IMR-90 (cell line): ENCODE data around the gene MKNK2. TPM values are rescaled to one million over a fixed set of nuclear protein-coding genes. Genes with fewer than 3 reads are reported as not detected.

Experiments used
- ATAC-seq: fragments of 200-7000 bp; cut with Tn5 transposase; 2 replicates; pipeline ENCODE4 v1.9.1; 2020; ENCODE audit warnings: low read depth, mild to moderate bottlenecking, moderate library complexity
- BruUV-seq: library from RNA; stranded (reverse); fragments of 400-500 nt; replicated peaks from 2 replicates; lab custom pipeline; 2021; lab: Mats Ljungman, UMichigan
- CTCF ChIA-PET: fragments of 300-600 bp; formaldehyde crosslinking; extraction: SDS; loops from one replicate; lab custom pipeline; 2021; ENCODE audit warnings: antibody characterized with exemption; lab: Yijun Ruan, JAX
- POLR2A ChIA-PET: fragments of 300-600 bp; sonication (Branson Sonifier 250); formaldehyde crosslinking; loops from one replicate; lab custom pipeline; 2022; ENCODE audit warnings: antibody characterized with exemption; ENCODE audit not compliant: unreplicated experiment; lab: Charles Lee
- DNase-seq: peaks from one replicate; pipeline ENCODE4 v3.0.0; 2013
- H2AFZ ChIP-seq: replicated peaks from 2 replicates; pipeline ENCODE3; 2013; ENCODE audit warnings: low read length, mild to moderate bottlenecking; ENCODE audit not compliant: poor library complexity
- H2AK5ac ChIP-seq: 2 replicates; pipeline ENCODE4 v1.6.1; 2013; ENCODE audit warnings: low read depth, low read length, inconsistent platforms
- H2AK9ac ChIP-seq: replicated peaks from 2 replicates; pipeline ENCODE3; 2013; ENCODE audit warnings: mild to moderate bottlenecking, low read depth, low read length, moderate library complexity; ENCODE audit not compliant: poor library complexity
- H2BK120ac ChIP-seq: 2 replicates; pipeline ENCODE4 v1.6.1; 2013; ENCODE audit warnings: low read depth, low read length, inconsistent platforms
- H2BK15ac ChIP-seq: 3 replicates; pipeline ENCODE4 v1.6.1; 2013; ENCODE audit warnings: low read depth, low read length, inconsistent platforms
- H2BK20ac ChIP-seq: 2 replicates; pipeline ENCODE4 v1.6.1; 2013; ENCODE audit warnings: low read depth, mild to moderate bottlenecking, inconsistent platforms, low read length, moderate library complexity
- H2BK5ac ChIP-seq: 2 replicates; pipeline ENCODE4 v1.6.1; 2013; ENCODE audit warnings: mild to moderate bottlenecking, low read depth, low read length, inconsistent platforms; ENCODE audit not compliant: poor library complexity, severe bottlenecking
- H3K14ac ChIP-seq: replicated peaks from 2 replicates; pipeline ENCODE4 v1.6.1; 2013; ENCODE audit warnings: low read depth, low read length, inconsistent platforms
- H3K18ac ChIP-seq: 2 replicates; pipeline ENCODE4 v1.6.1; 2013; ENCODE audit warnings: low read depth, low read length, control low read depth
- H3K23ac ChIP-seq: 2 replicates; pipeline ENCODE4 v1.6.1; 2013; ENCODE audit warnings: low read depth, low read length, inconsistent platforms
- H3K27ac ChIP-seq: 2 replicates; pipeline ENCODE4 v1.5.1; 2013; ENCODE audit warnings: mild to moderate bottlenecking, control low read depth, low read length; ENCODE audit not compliant: insufficient read depth
- H3K27me3 ChIP-seq: 2 replicates; pipeline ENCODE4 v1.6.1; 2013; ENCODE audit warnings: low read length; ENCODE audit not compliant: control insufficient read depth, insufficient read depth
- H3K36me3 ChIP-seq: 2 replicates; pipeline ENCODE4 v1.6.1; 2013; ENCODE audit warnings: low read length, mixed read lengths; ENCODE audit not compliant: control insufficient read depth, insufficient read depth
- H3K4ac ChIP-seq: 2 replicates; pipeline ENCODE4 v1.6.1; 2013; ENCODE audit warnings: low read depth, low read length, inconsistent platforms
- H3K4me1 ChIP-seq: 2 replicates; pipeline ENCODE4 v1.6.1; 2013; ENCODE audit warnings: low read length, mixed read lengths; ENCODE audit not compliant: control insufficient read depth, insufficient read depth
- H3K4me2 ChIP-seq: 2 replicates; pipeline ENCODE4 v1.6.1; 2013; ENCODE audit warnings: low read depth, mild to moderate bottlenecking, control low read depth, low read length, moderate library complexity
- H3K4me3 ChIP-seq: 2 replicates; pipeline ENCODE4 v1.5.1; 2013; ENCODE audit warnings: low read depth, mild to moderate bottlenecking, control low read depth, low read length, moderate library complexity; ENCODE audit not compliant: insufficient read depth
- H3K56ac ChIP-seq: 2 replicates; pipeline ENCODE4 v1.6.1; 2013; ENCODE audit warnings: low read length, inconsistent platforms; ENCODE audit not compliant: insufficient read depth; ENCODE audit errors: extremely low read depth
- H3K79me1 ChIP-seq, 2 experiments: 2 replicates each; pipeline ENCODE4 v1.6.1; 2013; ENCODE audit warnings: low read length in 2 of 2, inconsistent platforms in 1 of 2, low read depth in 1 of 2
- H3K9ac ChIP-seq: 2 replicates; pipeline ENCODE4 v1.6.1; 2013; ENCODE audit warnings: low read depth, low read length, control low read depth
- H3K9me1 ChIP-seq: 2 replicates; pipeline ENCODE4 v1.6.1; 2013; ENCODE audit warnings: low read length, inconsistent platforms; ENCODE audit not compliant: insufficient read depth
- H3K9me3 ChIP-seq: 2 replicates; pipeline ENCODE4 v1.6.1; 2013; ENCODE audit warnings: low read length; ENCODE audit not compliant: control insufficient read depth, insufficient read depth
- H4K20me1 ChIP-seq: 2 replicates; pipeline ENCODE4 v1.6.1; 2013; ENCODE audit warnings: low read length, inconsistent platforms; ENCODE audit not compliant: insufficient read depth
- H4K5ac ChIP-seq: 2 replicates; pipeline ENCODE4 v1.6.1; 2013; ENCODE audit warnings: mild to moderate bottlenecking, low read depth, low read length, control low read depth
- H4K8ac ChIP-seq, 2 experiments: 2 replicates each; pipeline ENCODE4 v1.6.1; 2013; ENCODE audit warnings: low read depth in 2 of 2, low read length in 2 of 2, control low read depth in 1 of 2, inconsistent platforms in 1 of 2
- H4K91ac ChIP-seq: 2 replicates; pipeline ENCODE4 v1.6.1; 2013; ENCODE audit warnings: low read depth, low read length, inconsistent platforms; ENCODE audit not compliant: insufficient read depth
- MAZ ChIP-seq: IDR thresholded peaks from 2 replicates; pipeline ENCODE4 v1.6.1; 2012; ENCODE audit warnings: low read depth, mild to moderate bottlenecking, low read length, improper control_type of control experiment, moderate library complexity, borderline replicate concordance
- MXI1 ChIP-seq: IDR thresholded peaks from 2 replicates; pipeline ENCODE4 v1.6.1; 2012; ENCODE audit warnings: low read depth, mild to moderate bottlenecking, low read length, moderate library complexity, borderline replicate concordance
- WGBS, 2 experiments: methylation state at CpG; one replicate each; pipeline versions ENCODE4 v1.1.5 to v1.1.7; 2013; ENCODE audit warnings: missing lambda C conversion rate in 2 of 2; ENCODE audit not compliant: insufficient read length in 1 of 2; ENCODE audit errors: extremely low coverage in 2 of 2; 5-methylcytosine and 5-hydroxymethylcytosine counted together
- dilution Hi-C: fragments of 300-500 bp; cut with HindIII; formaldehyde crosslinking; loops from one replicate; pipeline ENCODE4 v1.14.3; 2018; ENCODE audit warnings: low sequenced_read_pairs; ENCODE audit not compliant: unreplicated experiment
- in situ Hi-C: fragments of 300-500 bp; cut with MboI; formaldehyde crosslinking; loops from 3 replicates; pipeline ENCODE4 v1.14.3; 2019; ENCODE audit warnings: low sequenced_read_pairs, inconsistent platforms, mixed read lengths
- intact Hi-C: fragments of 100-400 bp; cut with micrococcal nuclease; formaldehyde crosslinking; loops from 2 replicates; pipeline ENCODE4 v1.10.0; 2022
- polyA plus RNA-seq, 3 experiments: library from polyadenylated mRNA; depleted of rRNA; stranded (reverse); fragments of >200 nt; gene quantifications; 2 replicates each; pipeline ENCODE4 v1.2.3, GENCODE V29; 2012; ENCODE audit warnings: low replicate concordance in 1 of 3
- total RNA-seq: library from RNA; depleted of rRNA; stranded (reverse); fragments of >200 nt; gene quantifications from 2 replicates; pipeline ENCODE4 v1.2.3, GENCODE V29; 2012

Gene MKNK2
- total and polyA plus RNA-seq, 2 of the 4 experiments (the other 2 are of a cell fraction), result 21.9 to 31.8 TPM

DNA sequence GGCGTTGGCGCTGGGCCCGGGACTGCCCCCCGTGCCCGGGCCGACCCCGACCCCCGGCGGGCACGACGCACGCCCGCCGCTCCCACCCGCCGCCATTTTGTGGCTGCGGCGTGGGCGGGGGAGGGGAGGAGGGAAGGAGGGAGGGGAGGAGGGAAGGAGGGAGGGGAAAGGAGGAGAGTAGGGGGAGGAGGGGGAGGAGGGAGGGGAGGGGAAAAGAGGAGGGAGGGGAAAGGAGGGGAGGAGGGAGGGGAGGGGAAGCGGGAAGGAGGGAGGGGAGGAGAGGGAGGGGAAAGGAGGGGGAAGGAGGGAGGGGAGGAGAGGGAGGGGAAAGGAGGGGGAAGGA, 35.5 kb downstream of the MKNK2 start, which contains the start of gene BTBD2:
TSS of gene BTBD2 (minus strand) at position 107 of the 343 bp plus-strand sequence. CDS start at position 96, 11 bp downstream.
- Histone ChIP-seq H2BK5ac (peak within 1 kb of the TSS; percentile 56), H3K4me2 (peak within 1 kb of the TSS; percentile 84), H3K9ac (peak within 1 kb of the TSS; percentile 100), H4K20me1 (peaks cover 7% of the 10 kb centered on the region), H3K9me3 (no peaks in the 10 kb centered on the region), H2BK20ac (0 out of 2 replicates have a peak within 1 kb of the TSS, but pooled peaks have one; percentile 14), H2AK9ac (peak within 1 kb of the TSS; percentile 99), H3K14ac (peak within 1 kb of the TSS; percentile 91; the same call in 1 of the 2 replicates), H4K91ac (peak within 1 kb of the TSS; percentile 84; the same call in 1 of the 2 replicates), H2AFZ (peak within 1 kb of the TSS; percentile 88), H3K27me3 (no peaks in the 10 kb centered on the region), H3K27ac (peak within 1 kb of the TSS; percentile 92), H3K4me1 (peaks cover 14% of the 10 kb centered on the region), H4K8ac (peak within 1 kb of the TSS in 1 of 2 experiments; percentile 92; a peak in 1 of 4 replicates), H3K18ac (0 out of 2 replicates have a peak within 1 kb of the TSS, but pooled peaks have one; percentile 65), H4K5ac (peak within 1 kb of the TSS; percentile 93), H2AK5ac (peak within 1 kb of the TSS; percentile 90), H3K4me3 (peak within 1 kb of the TSS; percentile 100), H2BK120ac (no peak within 1 kb of the TSS), H2BK15ac (no peak within 1 kb of the TSS), H3K36me3 (peaks cover 3% of the 10 kb centered on the region), H3K23ac (peak within 1 kb of the TSS; percentile 71; the same call in 1 of the 2 replicates), H3K56ac (no peak within 1 kb of the TSS), H3K79me1 (peaks cover 3 to 47% of the 10 kb centered on the region in 2 experiments; a peak in 3 of 4 replicates), H3K4ac (peak within 1 kb of the TSS; percentile 91), H3K9me1 (no peaks in the 10 kb centered on the region)
- no TSS peak for BruUV-seq
- ChIA-PET POLR2A (no interaction called here), CTCF (no interaction called here)
- intact Hi-C loops, result loop anchor here (5.0 kb wide), 1 partner anchor 137 kb away; the partner anchor contains the start of gene AP3D1
- DNase-seq (peak; percentile 84), ATAC-seq (peak; percentile 80)
- in situ Hi-C loops, result no loop called here
- TF ChIP-seq MXI1 (no peak), MAZ (peak; percentile 73; the same call in 1 of the 2 replicates)
- dilution Hi-C loops, result no loop called here
- WGBS, 2 experiments, result no CpG with 5 or more reads among the region's 20 CpGs
